Adrenal gland (tissue), 12 donors: ENCODE data around the gene CORO2A. TPM values are rescaled to one million over a fixed set of nuclear protein-coding genes. Genes with fewer than 3 reads are reported as not detected.

Experiments
- DNase-seq, 7 donors: peaks; one replicate each; pipeline ENCODE4 v3.0.0-alpha.2; 2019 to 2020
- H3K27ac ChIP-seq, 5 donors: fragments of 200-600 bp; sonication (generic) in 4 of 5; 1 replicate in 3 of 5; 2 replicates in 2 of 5; pipeline versions ENCODE4 v1.5.1 to v1.8.0; 2016 to 2020; ENCODE audit warnings: mild to moderate bottlenecking in 1 of 5
- H3K27me3 ChIP-seq: fragments of 200-600 bp; 2 replicates; pipeline ENCODE4 v1.8.0; 2021
- H3K36me3 ChIP-seq, 2 donors: fragments of 200-600 bp; replicated peaks in 1 of 2; 1 replicate in 1 of 2; 2 replicates in 1 of 2; pipeline versions ENCODE4 v1.5.1 to v1.8.0; 2018 to 2022
- H3K4me1 ChIP-seq, 2 donors: fragments of 200-600 bp; replicated peaks in 1 of 2; 1 replicate in 1 of 2; 2 replicates in 1 of 2; pipeline versions ENCODE4 v1.5.1 to v1.8.0; 2018 to 2021
- H3K4me3 ChIP-seq, 4 donors: fragments of 200-600 bp; sonication (generic) in 3 of 4; one replicate each; pipeline ENCODE4 v1.5.1; 2016 to 2018
- H3K9me3 ChIP-seq, 3 donors: fragments of 200-600 bp; sonication (generic) in 1 of 3; replicated peaks in 1 of 3; 1 replicate in 2 of 3; 2 replicates in 1 of 3; pipeline versions ENCODE4 v1.5.1 to v1.8.0; 2016 to 2021
- CTCF ChIP-seq, 6 experiments: fragments of 450-650 bp in 4 of 6; fragments of 200-600 bp in 2 of 6; sonication (generic) in 1 of 6; IDR thresholded peaks; 1 replicate in 5 of 6; 2 replicates in 1 of 6; pipeline versions ENCODE4 v1.5.1 to v1.8.0; 2016 to 2021; ENCODE audit warnings: antibody characterized with exemption in 6 of 6, mild to moderate bottlenecking in 2 of 6, moderate library complexity in 1 of 6
- POLR2A ChIP-seq, 2 donors: fragments of 450-650 bp; IDR thresholded peaks; one replicate each; pipeline ENCODE4 v1.6.1; 2017; ENCODE audit warnings: antibody characterized with exemption in 2 of 2, mild to moderate bottlenecking in 2 of 2, moderate library complexity in 1 of 2
- WGBS, 4 donors: extraction: QIAGEN DNeasy Blood & Tissue Kit in 2 of 4; methylation state at CpG; one replicate each; pipeline versions ENCODE4 v1.1.5 to v1.1.7; 2013 to 2017; 5-methylcytosine and 5-hydroxymethylcytosine counted together
- intact Hi-C, 2 donors: fragments of 100-400 bp; cut with DNase I; formaldehyde crosslinking; loops; one replicate each; pipeline versions ENCODE4 v1.14.1 to v1.15.0; 2022 to 2023
- polyA plus RNA-seq, 3 donors: library from polyadenylated mRNA; stranded (reverse); fragments of 200-250 nt in 2 of 3; fragments of 350-450 nt in 1 of 3; fragmentation: Illumina TruSeq in 1 of 3; extraction: RNeasy Lipid Tissue Mini Kit (QIAGEN cat#74804) in 1 of 3; gene quantifications; one replicate each; pipeline ENCODE4 v1.2.3, GENCODE V29; 2013 to 2014
- total RNA-seq, 9 donors: library from RNA; depleted of rRNA in 4 of 9; stranded (reverse); fragments of >200 nt in 4 of 9; fragments of 120-200 nt in 1 of 9; fragmentation: NEBNext Ultra II Directional in 1 of 9; extraction: Animal tissue kit (Norgen Biotek cat#: 25700) in 1 of 9; gene quantifications; one replicate each; pipeline versions ENCODE4 v1.1.0 to v1.2.4, GENCODE V29; 2013 to 2023
- donor health status: healthy with polysubstance abuse.
- donor health status: Bipolar disorder and iron deficiency.
- donor health status: DM: yes; HTN: yes; CAD: no.
- donor health status: DM: no; HTN: no; CAD: no.
- donor health status: DM: no; HTN: no; CAD: no.
- donor health status: DM: yes; HTN: yes; CAD: no.

Gene CORO2A
- total and polyA plus RNA-seq, 12 donors: 0.06 to 3.9 (median 1.2) TPM

- no peak overlapping the region for H3K27ac ChIP-seq
- WGBS, 4 donors: 94 to 100% (median 97%) methylated on average over 1 to 2 of the region's 2 CpGs
- H3K4me1 ChIP-seq: peaks cover 0 to 9% of the 10 kb centered on the region in 2 donors
- H3K9me3 ChIP-seq: no peaks in the 10 kb centered on the region
- intact Hi-C loops: no loop called here
- TF ChIP-seq POLR2A (IDR thresholded peaks at IDR 0.05): no peak
- no peak for TF ChIP-seq CTCF (IDR thresholded peaks at IDR 0.05)
- no peak overlapping the region for H3K4me3 ChIP-seq
- H3K27me3 ChIP-seq: peaks cover 26% of the 10 kb centered on the region
- no peak for DNase-seq
- peaks cover 0 to 6% of the 10 kb centered on the region in 2 donors for H3K36me3 ChIP-seq
Observed at GRCh38 chr9:98099346-98099745, 93.1 kb downstream of the CORO2A start.

GRCh38 chr9:98097836-98098235 is 94.6 kb downstream of the CORO2A start:
- no peak overlapping the region for H3K4me3 ChIP-seq
- peaks cover 0 to 6% of the 10 kb centered on the region in 2 donors for H3K36me3 ChIP-seq
- TF ChIP-seq CTCF (IDR thresholded peaks at IDR 0.05): no peak
- TF ChIP-seq POLR2A (IDR thresholded peaks at IDR 0.05): no peak
- no peak overlapping the region for H3K27ac ChIP-seq
- H3K4me1 ChIP-seq: peaks cover 0 to 9% of the 10 kb centered on the region in 2 donors
- H3K27me3 ChIP-seq: peaks cover 31% of the 10 kb centered on the region
- no peaks in the 10 kb centered on the region for H3K9me3 ChIP-seq
- WGBS, 4 donors: 76 to 85% (median 78%) methylated on average over 4 of the region's 4 CpGs
- intact Hi-C loops: no loop called here
- DNase-seq: peak in 1 of 7 donors; percentile 43

GRCh38 chr9:98096091-98096490 is 96.3 kb downstream of the CORO2A start:
- DNase-seq: peak in 1 of 7 donors; percentile 33
- H3K27ac ChIP-seq: no peak overlapping the region
- peaks cover 0 to 6% of the 10 kb centered on the region in 2 donors for H3K36me3 ChIP-seq
- 90 to 94% (median 92%) methylated on average over 4 to 5 of the region's 5 CpGs for WGBS, 4 donors
- no peaks in the 10 kb centered on the region for H3K9me3 ChIP-seq
- H3K4me1 ChIP-seq: peaks cover 0 to 9% of the 10 kb centered on the region in 2 donors
- TF ChIP-seq CTCF (IDR thresholded peaks at IDR 0.05) (no peak), POLR2A (IDR thresholded peaks at IDR 0.05) (no peak)
- no peak overlapping the region for H3K4me3 ChIP-seq
- intact Hi-C loops: no loop called here
- H3K27me3 ChIP-seq: peaks cover 24% of the 10 kb centered on the region

- Histone ChIP-seq H3K36me3 (peaks cover 0 to 6% of the 10 kb centered on the region in 2 donors), H3K27me3 (peaks cover 29% of the 10 kb centered on the region), H3K27ac (no peak overlapping the region), H3K4me3 (no peak overlapping the region), H3K9me3 (no peaks in the 10 kb centered on the region), H3K4me1 (peaks cover 0 to 6% of the 10 kb centered on the region in 2 donors)
- no peak for TF ChIP-seq CTCF (IDR thresholded peaks at IDR 0.05)
- 86 to 93% (median 91%) methylated on average over 7 of the region's 7 CpGs for WGBS, 4 donors
- DNase-seq: peak in 1 of 7 donors; percentile 27
- intact Hi-C loops: no loop called here
Observed at GRCh38 chr9:98095401-98095800, 97.0 kb downstream of the CORO2A start.
